ENCODE data around the gene TLCD2. TPM values are rescaled to one million over a fixed set of nuclear protein-coding genes. Genes with fewer than 3 reads are reported as not detected.
A peak's percentile ranks its signal among the peaks of the same experiment; 100 is the strongest.

TLCD2 gene
- total and polyA plus RNA-seq, 9 of the 15 experiments (the other 6 are each of a cell fraction or from before 2014, with no cell fraction given) = 0.10 to 0.89 (median 0.58) TPM

DNA sequence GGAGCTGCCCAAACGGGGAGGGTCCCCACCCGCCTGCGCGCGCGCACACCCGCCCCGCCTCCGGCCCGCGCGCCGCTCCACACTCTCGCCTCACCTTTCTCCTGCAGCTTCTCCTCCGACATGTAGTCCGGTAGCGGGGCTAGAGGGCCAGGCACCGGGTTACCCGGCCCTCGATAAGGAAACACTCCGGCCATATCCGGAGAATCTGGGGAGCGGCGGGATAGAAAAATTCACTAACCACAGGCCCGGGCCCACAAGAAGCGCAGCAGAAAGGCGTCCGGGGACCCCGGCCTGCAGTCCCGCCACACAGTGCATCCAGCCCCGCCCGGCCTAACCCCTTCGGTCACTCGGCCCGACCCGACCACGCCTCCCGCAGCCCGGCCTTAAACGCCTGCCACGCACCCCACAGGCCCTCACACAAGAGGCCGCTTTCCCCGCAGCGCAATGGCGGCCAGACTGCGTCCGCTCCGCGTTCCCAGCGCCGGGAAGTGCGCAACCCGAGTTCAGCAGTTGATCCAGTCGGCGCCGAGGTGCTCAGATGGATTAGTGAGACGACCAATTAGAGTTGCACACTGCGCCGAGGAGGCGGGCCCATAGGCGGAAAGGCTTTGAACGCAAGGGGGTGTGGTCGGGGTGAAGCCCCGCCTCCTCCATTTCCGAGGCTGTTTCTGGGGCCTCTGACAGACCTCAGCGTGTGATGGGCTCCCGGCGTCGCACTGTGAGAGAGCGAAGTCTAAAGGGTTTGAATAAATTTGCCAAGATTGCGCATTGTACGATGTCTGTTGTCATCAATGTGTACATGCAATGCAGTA is 25.6 kb downstream of the TLCD2 start, which contains the start of gene PRPF8 (continued):
- TF ChIP-seq, protein P1, sequence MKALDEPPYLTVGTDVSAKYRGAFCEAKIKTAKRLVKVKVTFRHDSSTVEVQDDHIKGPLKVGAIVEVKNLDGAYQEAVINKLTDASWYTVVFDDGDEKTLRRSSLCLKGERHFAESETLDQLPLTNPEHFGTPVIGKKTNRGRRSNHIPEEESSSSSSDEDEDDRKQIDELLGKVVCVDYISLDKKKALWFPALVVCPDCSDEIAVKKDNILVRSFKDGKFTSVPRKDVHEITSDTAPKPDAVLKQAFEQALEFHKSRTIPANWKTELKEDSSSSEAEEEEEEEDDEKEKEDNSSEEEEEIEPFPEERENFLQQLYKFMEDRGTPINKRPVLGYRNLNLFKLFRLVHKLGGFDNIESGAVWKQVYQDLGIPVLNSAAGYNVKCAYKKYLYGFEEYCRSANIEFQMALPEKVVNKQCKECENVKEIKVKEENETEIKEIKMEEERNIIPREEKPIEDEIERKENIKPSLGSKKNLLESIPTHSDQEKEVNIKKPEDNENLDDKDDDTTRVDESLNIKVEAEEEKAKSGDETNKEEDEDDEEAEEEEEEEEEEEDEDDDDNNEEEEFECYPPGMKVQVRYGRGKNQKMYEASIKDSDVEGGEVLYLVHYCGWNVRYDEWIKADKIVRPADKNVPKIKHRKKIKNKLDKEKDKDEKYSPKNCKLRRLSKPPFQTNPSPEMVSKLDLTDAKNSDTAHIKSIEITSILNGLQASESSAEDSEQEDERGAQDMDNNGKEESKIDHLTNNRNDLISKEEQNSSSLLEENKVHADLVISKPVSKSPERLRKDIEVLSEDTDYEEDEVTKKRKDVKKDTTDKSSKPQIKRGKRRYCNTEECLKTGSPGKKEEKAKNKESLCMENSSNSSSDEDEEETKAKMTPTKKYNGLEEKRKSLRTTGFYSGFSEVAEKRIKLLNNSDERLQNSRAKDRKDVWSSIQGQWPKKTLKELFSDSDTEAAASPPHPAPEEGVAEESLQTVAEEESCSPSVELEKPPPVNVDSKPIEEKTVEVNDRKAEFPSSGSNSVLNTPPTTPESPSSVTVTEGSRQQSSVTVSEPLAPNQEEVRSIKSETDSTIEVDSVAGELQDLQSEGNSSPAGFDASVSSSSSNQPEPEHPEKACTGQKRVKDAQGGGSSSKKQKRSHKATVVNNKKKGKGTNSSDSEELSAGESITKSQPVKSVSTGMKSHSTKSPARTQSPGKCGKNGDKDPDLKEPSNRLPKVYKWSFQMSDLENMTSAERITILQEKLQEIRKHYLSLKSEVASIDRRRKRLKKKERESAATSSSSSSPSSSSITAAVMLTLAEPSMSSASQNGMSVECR (CRISPR knock-in tag; IDR thresholded peaks at IDR 0.05) = peak; percentile 83
- TF ChIP-seq CBFA2T3 (IDR thresholded peaks at IDR 0.05) = no peak
- no peak for TF ChIP-seq TEAD1 (CRISPR knock-in tag; IDR thresholded peaks at IDR 0.05)
- TF ChIP-seq, protein P2, sequence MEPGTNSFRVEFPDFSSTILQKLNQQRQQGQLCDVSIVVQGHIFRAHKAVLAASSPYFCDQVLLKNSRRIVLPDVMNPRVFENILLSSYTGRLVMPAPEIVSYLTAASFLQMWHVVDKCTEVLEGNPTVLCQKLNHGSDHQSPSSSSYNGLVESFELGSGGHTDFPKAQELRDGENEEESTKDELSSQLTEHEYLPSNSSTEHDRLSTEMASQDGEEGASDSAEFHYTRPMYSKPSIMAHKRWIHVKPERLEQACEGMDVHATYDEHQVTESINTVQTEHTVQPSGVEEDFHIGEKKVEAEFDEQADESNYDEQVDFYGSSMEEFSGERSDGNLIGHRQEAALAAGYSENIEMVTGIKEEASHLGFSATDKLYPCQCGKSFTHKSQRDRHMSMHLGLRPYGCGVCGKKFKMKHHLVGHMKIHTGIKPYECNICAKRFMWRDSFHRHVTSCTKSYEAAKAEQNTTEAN (CRISPR knock-in tag; IDR thresholded peaks at IDR 0.05) = no peak; the same call in 1 of the 2 replicates
- TF ChIP-seq ZNF696 (CRISPR knock-in tag; conservative IDR thresholded peaks at IDR 0.05) = no peak
- TF ChIP-seq, protein P3, sequence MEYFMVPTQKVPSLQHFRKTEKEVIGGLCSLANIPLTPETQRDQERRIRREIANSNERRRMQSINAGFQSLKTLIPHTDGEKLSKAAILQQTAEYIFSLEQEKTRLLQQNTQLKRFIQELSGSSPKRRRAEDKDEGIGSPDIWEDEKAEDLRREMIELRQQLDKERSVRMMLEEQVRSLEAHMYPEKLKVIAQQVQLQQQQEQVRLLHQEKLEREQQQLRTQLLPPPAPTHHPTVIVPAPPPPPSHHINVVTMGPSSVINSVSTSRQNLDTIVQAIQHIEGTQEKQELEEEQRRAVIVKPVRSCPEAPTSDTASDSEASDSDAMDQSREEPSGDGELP (CRISPR knock-in tag; IDR thresholded peaks at IDR 0.05; ENCODE audit: borderline replicate concordance) = peak; percentile 64; the same call in 1 of the 2 replicates
- TF ChIP-seq NRF1 (conservative IDR thresholded peaks at IDR 0.05 in 1 of 2, IDR thresholded peaks at IDR 0.05 in 1 of 2) = peak; percentile 89 to 91
- peak; percentile 77 for TF ChIP-seq NEUROD1 (IDR thresholded peaks at IDR 0.05; ENCODE audit: borderline replicate concordance, low read depth, low read length, partially characterized antibody)
- TF ChIP-seq, protein P4, sequence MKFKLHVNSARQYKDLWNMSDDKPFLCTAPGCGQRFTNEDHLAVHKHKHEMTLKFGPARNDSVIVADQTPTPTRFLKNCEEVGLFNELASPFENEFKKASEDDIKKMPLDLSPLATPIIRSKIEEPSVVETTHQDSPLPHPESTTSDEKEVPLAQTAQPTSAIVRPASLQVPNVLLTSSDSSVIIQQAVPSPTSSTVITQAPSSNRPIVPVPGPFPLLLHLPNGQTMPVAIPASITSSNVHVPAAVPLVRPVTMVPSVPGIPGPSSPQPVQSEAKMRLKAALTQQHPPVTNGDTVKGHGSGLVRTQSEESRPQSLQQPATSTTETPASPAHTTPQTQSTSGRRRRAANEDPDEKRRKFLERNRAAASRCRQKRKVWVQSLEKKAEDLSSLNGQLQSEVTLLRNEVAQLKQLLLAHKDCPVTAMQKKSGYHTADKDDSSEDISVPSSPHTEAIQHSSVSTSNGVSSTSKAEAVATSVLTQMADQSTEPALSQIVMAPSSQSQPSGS (CRISPR knock-in tag; IDR thresholded peaks at IDR 0.05) = no peak
- no peak for TF ChIP-seq NR3C1 (CRISPR knock-in tag; IDR thresholded peaks at IDR 0.05)
- TF ChIP-seq, protein P5, sequence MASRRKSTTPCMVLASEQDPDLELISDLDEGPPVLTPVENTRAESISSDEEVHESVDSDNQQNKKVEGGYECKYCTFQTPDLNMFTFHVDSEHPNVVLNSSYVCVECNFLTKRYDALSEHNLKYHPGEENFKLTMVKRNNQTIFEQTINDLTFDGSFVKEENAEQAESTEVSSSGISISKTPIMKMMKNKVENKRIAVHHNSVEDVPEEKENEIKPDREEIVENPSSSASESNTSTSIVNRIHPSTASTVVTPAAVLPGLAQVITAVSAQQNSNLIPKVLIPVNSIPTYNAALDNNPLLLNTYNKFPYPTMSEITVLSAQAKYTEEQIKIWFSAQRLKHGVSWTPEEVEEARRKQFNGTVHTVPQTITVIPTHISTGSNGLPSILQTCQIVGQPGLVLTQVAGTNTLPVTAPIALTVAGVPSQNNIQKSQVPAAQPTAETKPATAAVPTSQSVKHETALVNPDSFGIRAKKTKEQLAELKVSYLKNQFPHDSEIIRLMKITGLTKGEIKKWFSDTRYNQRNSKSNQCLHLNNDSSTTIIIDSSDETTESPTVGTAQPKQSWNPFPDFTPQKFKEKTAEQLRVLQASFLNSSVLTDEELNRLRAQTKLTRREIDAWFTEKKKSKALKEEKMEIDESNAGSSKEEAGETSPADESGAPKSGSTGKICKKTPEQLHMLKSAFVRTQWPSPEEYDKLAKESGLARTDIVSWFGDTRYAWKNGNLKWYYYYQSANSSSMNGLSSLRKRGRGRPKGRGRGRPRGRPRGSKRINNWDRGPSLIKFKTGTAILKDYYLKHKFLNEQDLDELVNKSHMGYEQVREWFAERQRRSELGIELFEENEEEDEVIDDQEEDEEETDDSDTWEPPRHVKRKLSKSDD (conservative IDR thresholded peaks at IDR 0.05; ENCODE audit: low read length) = peak; percentile 49; the same call in 1 of the 2 replicates
- TF ChIP-seq SUPT5H (IDR thresholded peaks at IDR 0.05) = peak; percentile 89
- TF ChIP-seq, protein P6, sequence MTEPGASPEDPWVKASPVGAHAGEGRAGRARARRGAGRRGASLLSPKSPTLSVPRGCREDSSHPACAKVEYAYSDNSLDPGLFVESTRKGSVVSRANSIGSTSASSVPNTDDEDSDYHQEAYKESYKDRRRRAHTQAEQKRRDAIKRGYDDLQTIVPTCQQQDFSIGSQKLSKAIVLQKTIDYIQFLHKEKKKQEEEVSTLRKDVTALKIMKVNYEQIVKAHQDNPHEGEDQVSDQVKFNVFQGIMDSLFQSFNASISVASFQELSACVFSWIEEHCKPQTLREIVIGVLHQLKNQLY (CRISPR knock-in tag; conservative IDR thresholded peaks at IDR 0.05) = no peak
- 0 out of 2 replicates have a peak, but pooled peaks have one; percentile 8 for TF ChIP-seq TCF3 (CRISPR knock-in tag; IDR thresholded peaks at IDR 0.05)
